Measurements from ENCODE around the gene HPD. TPM values are rescaled to one million over a fixed set of nuclear protein-coding genes. Genes with fewer than 3 reads are reported as not detected.
"Not testable (repeated sequence)": the region's sequence is repeated elsewhere in the genome, so short reads cannot be mapped to it uniquely, and the experiment has no call there.

Gene HPD
- total RNA-seq, 4 donors from 2014 or later: 2.0 to 5.0 (median 2.0) TPM; not detected in 1

GRCh38 chr12:121875582-121875981, 16.9 kb upstream of the HPD start:
- H3K9me3 ChIP-seq: no peaks in the 10 kb centered on the region
- ATAC-seq (no peak), DNase-seq (no peak)
- no peak overlapping the region for H3K27ac ChIP-seq
- in situ Hi-C loops (cut with MboI; ENCODE audit: low sequenced_read_pairs in 4 of 4): no loop called here
- no peak overlapping the region for H3K4me3 ChIP-seq
- TF ChIP-seq POLR2A (IDR thresholded peaks at IDR 0.05) (no peak), CTCF (IDR thresholded peaks at IDR 0.05 in 4 of 5, conservative IDR thresholded peaks at IDR 0.05 in 1 of 5) (no peak)
- intact Hi-C loops (cut with DNase I; ENCODE audit: low total_unique reads): no loop called here
- no peaks in the 10 kb centered on the region for H3K4me1 ChIP-seq
- no peaks in the 10 kb centered on the region for H3K36me3 ChIP-seq
- H3K27me3 ChIP-seq: no peaks in the 10 kb centered on the region

- ATAC-seq: no peak
- intact Hi-C loops (cut with DNase I; ENCODE audit: low total_unique reads) (no loop called here), in situ Hi-C loops (cut with MboI; ENCODE audit: low sequenced_read_pairs in 4 of 4) (no loop called here)
- Histone ChIP-seq H3K27me3 (no peaks in the 10 kb centered on the region), H3K27ac (no peak overlapping the region), H3K36me3 (no peaks in the 10 kb centered on the region), H3K9me3 (no peaks in the 10 kb centered on the region), H3K4me3 (no peak overlapping the region), H3K4me1 (no peaks in the 10 kb centered on the region)
- no peak for TF ChIP-seq POLR2A (IDR thresholded peaks at IDR 0.05)
- TF ChIP-seq CTCF (IDR thresholded peaks at IDR 0.05 in 4 of 5, conservative IDR thresholded peaks at IDR 0.05 in 1 of 5): no peak
- DNase-seq: no peak
Measured at GRCh38 chr12:121874071-121874470, 15.4 kb upstream of the HPD start.

GRCh38 chr12:121873216-121873569, 14.5 kb upstream of the HPD start:
- H3K36me3 ChIP-seq: no peaks in the 10 kb centered on the region
- H3K27me3 ChIP-seq: no peaks in the 10 kb centered on the region
- in situ Hi-C loops (cut with MboI; ENCODE audit: low sequenced_read_pairs in 4 of 4) (no loop called here), intact Hi-C loops (cut with DNase I; ENCODE audit: low total_unique reads) (no loop called here)
- no peak overlapping the region for H3K27ac ChIP-seq
- no peaks in the 10 kb centered on the region for H3K4me1 ChIP-seq
- ATAC-seq (no peak), DNase-seq (no peak)
- TF ChIP-seq CTCF (IDR thresholded peaks at IDR 0.05 in 4 of 5, conservative IDR thresholded peaks at IDR 0.05 in 1 of 5) (no peak), POLR2A (IDR thresholded peaks at IDR 0.05) (no peak)
- no peaks in the 10 kb centered on the region for H3K9me3 ChIP-seq
- no peak overlapping the region for H3K4me3 ChIP-seq

GRCh38 chr12:121872546-121873215, 14.0 kb upstream of the HPD start:
- Histone ChIP-seq H3K27ac (no peak overlapping the region), H3K9me3 (no peaks in the 10 kb centered on the region), H3K36me3 (no peaks in the 10 kb centered on the region), H3K4me1 (no peaks in the 10 kb centered on the region), H3K27me3 (no peaks in the 10 kb centered on the region), H3K4me3 (no peak overlapping the region)
- DNase-seq (no peak), ATAC-seq (no peak)
- intact Hi-C loops (cut with DNase I; ENCODE audit: low total_unique reads) (no loop called here), in situ Hi-C loops (cut with MboI; ENCODE audit: low sequenced_read_pairs in 4 of 4) (no loop called here)
- no peak for TF ChIP-seq POLR2A (IDR thresholded peaks at IDR 0.05)
- no peak for TF ChIP-seq CTCF (IDR thresholded peaks at IDR 0.05 in 4 of 5, conservative IDR thresholded peaks at IDR 0.05 in 1 of 5)

GRCh38 chr12:121871467-121871866, 12.8 kb upstream of the HPD start:
- Histone ChIP-seq H3K4me1 (no peaks in the 10 kb centered on the region), H3K36me3 (no peaks in the 10 kb centered on the region), H3K4me3 (no peak overlapping the region), H3K27me3 (no peaks in the 10 kb centered on the region), H3K9me3 (no peaks in the 10 kb centered on the region), H3K27ac (no peak overlapping the region)
- ATAC-seq (no peak), DNase-seq (no peak)
- TF ChIP-seq POLR2A (IDR thresholded peaks at IDR 0.05) (no peak), CTCF (IDR thresholded peaks at IDR 0.05 in 4 of 5, conservative IDR thresholded peaks at IDR 0.05 in 1 of 5) (no peak)
- in situ Hi-C loops (cut with MboI; ENCODE audit: low sequenced_read_pairs in 4 of 4): no loop called here
- intact Hi-C loops (cut with DNase I; ENCODE audit: low total_unique reads): no loop called here

GRCh38 chr12:121869229-121869628, 10.6 kb upstream of the HPD start:
- ATAC-seq; intact Hi-C loops (cut with DNase I; ENCODE audit: low total_unique reads); H3K4me3 ChIP-seq: not testable (repeated sequence)

More at GRCh38 chr12:121869229-121869628, 10.6 kb upstream of the HPD start:
- DNase-seq; H3K9me3 ChIP-seq; H3K36me3 ChIP-seq; H3K27me3 ChIP-seq; in situ Hi-C loops (cut with MboI; ENCODE audit: low sequenced_read_pairs in 4 of 4); H3K4me1 ChIP-seq: not testable (repeated sequence)
- H3K27ac ChIP-seq: peak overlapping the region in 3 of 4 donors; percentile 39 to 72 (median 60)
